Measurements from ENCODE around the gene KIF19.

- TF ChIP-seq CTCF (IDR thresholded peaks at IDR 0.05 in 2 of 3, conservative IDR thresholded peaks at IDR 0.05 in 1 of 3; ENCODE audit: borderline replicate concordance in 1 of 3, insufficient read depth in 1 of 3, low read depth in 2 of 3, low read length in 2 of 3), result no peak
- TF ChIP-seq EZH2 (IDR thresholded peaks at IDR 0.05), result no peak
- TF ChIP-seq SIN3A (IDR thresholded peaks at IDR 0.05; ENCODE audit: low read depth), result no peak
Observed at GRCh38 chr17:74358697-74359096, 32.7 kb downstream of the KIF19 start.
